HCT116 (cell line): ENCODE results near the gene SSTR5. TPM values are rescaled to one million over a fixed set of nuclear protein-coding genes. Genes with fewer than 3 reads are reported as not detected.

ENCODE experiments used
- ATAC-seq: fragments of 200-7000 bp; cut with Tn5 transposase; 2 replicates; pipeline ENCODE4 v1.9.1; 2020; ENCODE audit warnings: mild to moderate bottlenecking, moderate library complexity
- BruUV-seq: library from RNA; stranded (reverse); fragments of 400-500 nt; replicated peaks from 2 replicates; lab custom pipeline; 2021; lab: Mats Ljungman, UMichigan
- CTCF ChIA-PET: fragments of 300-600 bp; sonication (Branson Sonifier 250); formaldehyde crosslinking; loops from one replicate; lab custom pipeline; 2021; ENCODE audit warnings: antibody characterized with exemption; lab: Charles Lee
- POLR2A ChIA-PET: fragments of 300-600, 350-600 bp; sonication (Branson Sonifier 250); formaldehyde crosslinking; loops from one replicate; lab custom pipeline; 2021; ENCODE audit warnings: antibody characterized with exemption; lab: Charles Lee
- RAD21 ChIA-PET, 2 experiments: fragments of 300-600 bp; sonication (Branson Sonifier 250); formaldehyde crosslinking; loops; one replicate each; lab custom pipeline; 2023; ENCODE audit warnings: low total read pairs in 2 of 2; ENCODE audit not compliant: uncharacterized antibody in 2 of 2, unreplicated experiment in 2 of 2, low non-redundant PET in 1 of 2; lab: Charles Lee
- DNase-seq: peaks from one replicate; pipeline ENCODE4 v3.0.0-alpha.2; 2010; ENCODE audit warnings: low read depth, low spot score
- H2AFZ ChIP-seq: fragments of 200-600 bp; shearing (Covaris generic), sonication (generic); 2 replicates; pipeline ENCODE4 v1.6.1; 2017; ENCODE audit warnings: low read depth, mixed run types, mixed read lengths, antibody characterized with exemption, low read length; ENCODE audit not compliant: poor library complexity, severe bottlenecking
- H3K27ac ChIP-seq: 2 replicates; pipeline ENCODE4 v1.5.1; 2012; ENCODE audit warnings: low read depth, low read length
- H3K27me3 ChIP-seq: fragments of 200-600 bp; sonication (generic); 2 replicates; pipeline ENCODE4 v1.6.1; 2016; ENCODE audit warnings: mixed run types, low read length, mixed read lengths; ENCODE audit not compliant: insufficient read depth
- H3K36me3 ChIP-seq, 2 experiments: fragments of 200-500 bp in 1 of 2; fragments of 200-600 bp in 1 of 2; sonication (Bioruptor generic) in 1 of 2; sonication (generic) in 1 of 2; 2 replicates each; pipeline versions ENCODE4 v1.5.1 to v1.6.1; 2014 to 2016; ENCODE audit warnings: low read length in 2 of 2, inconsistent platforms in 1 of 2, mixed read lengths in 1 of 2, mixed run types in 1 of 2; ENCODE audit not compliant: insufficient read depth in 2 of 2, control insufficient read depth in 1 of 2
- H3K4me1 ChIP-seq, 2 experiments: fragments of 200-600 bp in 1 of 2; sonication (generic) in 1 of 2; 2 replicates each; pipeline versions ENCODE4 v1.5.1 to v1.6.1; 2012 to 2017; ENCODE audit warnings: low read length in 2 of 2, inconsistent platforms in 1 of 2, mild to moderate bottlenecking in 1 of 2, mixed read lengths in 1 of 2, mixed run types in 1 of 2, moderate library complexity in 1 of 2; ENCODE audit not compliant: insufficient read depth in 2 of 2, control insufficient read depth in 1 of 2
- H3K4me2 ChIP-seq: fragments of 200-600 bp; sonication (generic); 2 replicates; pipeline ENCODE4 v1.6.1; 2017; ENCODE audit warnings: mixed run types, low read length, mixed read lengths
- H3K4me3 ChIP-seq, 2 experiments: fragments of 200-600 bp in 1 of 2; sonication (generic) in 1 of 2; replicated peaks in 1 of 2; 2 replicates each; pipeline ENCODE4 v1.5.1; 2011 to 2016; ENCODE audit warnings: low read length in 2 of 2, control low read depth in 1 of 2, low read depth in 1 of 2, mild to moderate bottlenecking in 1 of 2, mixed read lengths in 1 of 2, mixed run types in 1 of 2
- H3K79me2 ChIP-seq: fragments of 200-600 bp; sonication (generic); 2 replicates; pipeline ENCODE4 v1.6.1; 2017; ENCODE audit warnings: mild to moderate bottlenecking, mixed run types, low read length, moderate library complexity, mixed read lengths; ENCODE audit not compliant: insufficient read depth
- H3K9ac ChIP-seq: fragments of 200-600 bp; sonication (generic); 2 replicates; pipeline ENCODE4 v1.6.1; 2016; ENCODE audit warnings: low read length, mixed read lengths
- H3K9me2 ChIP-seq: fragments of 200-600 bp; sonication (generic), shearing (Covaris generic); 2 replicates; pipeline ENCODE4 v1.6.1; 2017; ENCODE audit warnings: mixed run types, mild to moderate bottlenecking, moderate library complexity; ENCODE audit not compliant: insufficient read depth
- H3K9me3 ChIP-seq, 2 experiments: fragments of 200-500 bp in 1 of 2; fragments of 200-600 bp in 1 of 2; sonication (Bioruptor generic) in 1 of 2; sonication (generic) in 1 of 2; 2 replicates each; pipeline ENCODE4 v1.6.1; 2014 to 2017; ENCODE audit warnings: low read length in 2 of 2, mixed read lengths in 2 of 2, inconsistent platforms in 1 of 2, low read depth in 1 of 2, mild to moderate bottlenecking in 1 of 2, mixed run types in 1 of 2, moderate library complexity in 1 of 2; ENCODE audit not compliant: control insufficient read depth in 1 of 2, insufficient read depth in 1 of 2
- H4K20me1 ChIP-seq: fragments of 200-600 bp; sonication (generic), shearing (Covaris generic); 2 replicates; pipeline ENCODE4 v1.6.1; 2017; ENCODE audit warnings: mixed run types, mild to moderate bottlenecking, moderate library complexity; ENCODE audit not compliant: insufficient read depth
- CBX3 ChIP-seq: IDR thresholded peaks from 2 replicates; pipeline ENCODE4 v1.6.1; 2012; ENCODE audit warnings: low read depth
- CTCF ChIP-seq, 3 experiments: fragments of 200-600 bp in 1 of 3; sonication (generic) in 1 of 3; IDR thresholded peaks in 2 of 3; conservative IDR thresholded peaks in 1 of 3; 2 replicates each; pipeline ENCODE4 v1.5.1; 2012 to 2017; ENCODE audit warnings: low read depth in 2 of 3, low read length in 2 of 3, antibody characterized with exemption in 1 of 3, borderline replicate concordance in 1 of 3, control low read depth in 1 of 3, mild to moderate bottlenecking in 1 of 3, mixed read lengths in 1 of 3, mixed run types in 1 of 3, moderate library complexity in 1 of 3; ENCODE audit not compliant: insufficient read depth in 1 of 3
- EZH2 ChIP-seq: fragments of 200-600 bp; sonication (generic); IDR thresholded peaks from 2 replicates; pipeline ENCODE4 v1.6.1; 2017; ENCODE audit warnings: antibody characterized with exemption, mixed run types
- EZH2phosphoT487 ChIP-seq: fragments of 200-600 bp; IDR thresholded peaks from 2 replicates; pipeline ENCODE4 v1.6.1; 2018; ENCODE audit warnings: antibody characterized with exemption, borderline replicate concordance
- MAX ChIP-seq: IDR thresholded peaks from 2 replicates; pipeline ENCODE4 v1.6.1; 2012
- POLR2AphosphoS5 ChIP-seq: IDR thresholded peaks from 2 replicates; pipeline ENCODE4 v1.6.1; 2011; ENCODE audit warnings: mild to moderate bottlenecking, low read depth, low read length, moderate library complexity
- SIN3A ChIP-seq: IDR thresholded peaks from 2 replicates; pipeline ENCODE4 v1.6.1; 2012; ENCODE audit warnings: low read depth
- SP1 ChIP-seq: IDR thresholded peaks from 2 replicates; pipeline ENCODE4 v1.6.1; 2012; ENCODE audit warnings: low read depth
- SRF ChIP-seq: IDR thresholded peaks from 2 replicates; pipeline ENCODE4 v1.6.1; 2012; ENCODE audit warnings: low read depth
- TCF7L2 ChIP-seq: IDR thresholded peaks from 2 replicates; pipeline ENCODE4 v1.7.0; 2011; ENCODE audit warnings: borderline replicate concordance, inconsistent platforms; ENCODE audit not compliant: insufficient read depth, insufficient read length; ENCODE audit errors: extremely low read depth
- YY1 ChIP-seq: IDR thresholded peaks from 2 replicates; pipeline ENCODE4 v1.6.1; 2011; ENCODE audit warnings: low read length, low read depth, moderate library complexity, mild to moderate bottlenecking; ENCODE audit not compliant: insufficient replicate concordance; ENCODE audit errors: extremely low read depth
- ZBTB33 ChIP-seq: IDR thresholded peaks from 2 replicates; pipeline ENCODE4 v1.6.1; 2011; ENCODE audit warnings: mild to moderate bottlenecking, low read length, moderate library complexity; ENCODE audit not compliant: insufficient replicate concordance; ENCODE audit errors: extremely low read depth
- intact Hi-C: fragments of 100-400 bp; cut with micrococcal nuclease; formaldehyde crosslinking; loops from 2 replicates; pipeline ENCODE4 v1.10.0; 2022
- total RNA-seq: library from RNA; stranded (reverse); gene quantifications from one replicate; pipeline ENCODE4 v1.2.1, GENCODE V29; 2021; ENCODE audit not compliant: unreplicated experiment

SSTR5 gene
- total RNA-seq, 1 experiment from 2014 or later: 7.2 TPM

GRCh38 chr16:1049976-1050247 lies 22.6 kb upstream of the SSTR5 start (continued):
- no peak for TF ChIP-seq POLR2AphosphoS5
- no peak for TF ChIP-seq ZBTB33

- Histone ChIP-seq H3K79me2 (no peaks in the 10 kb centered on the region), H3K36me3 (no peaks in the 10 kb centered on the region), H3K4me3 (no peak overlapping the region), H2AFZ (no peak overlapping the region), H3K9me2 (no peaks in the 10 kb centered on the region), H4K20me1 (no peaks in the 10 kb centered on the region), H3K4me2 (no peak overlapping the region), H3K27me3 (no peaks in the 10 kb centered on the region), H3K9ac (no peak overlapping the region), H3K9me3 (no peaks in the 10 kb centered on the region)
- ChIA-PET RAD21 (no interaction called here), CTCF (no interaction called here), POLR2A (no interaction called here)
- DNase-seq (no peak), ATAC-seq (no peak)
- intact Hi-C loops: loop anchor here (10.0 kb wide), 1 partner anchor 156 kb away; no protein-coding TSS in a partner anchor
- TF ChIP-seq POLR2AphosphoS5: no peak
- TF ChIP-seq ZBTB33: no peak
- no peak for TF ChIP-seq YY1
- TF ChIP-seq SIN3A: no peak
- TF ChIP-seq CBX3: no peak
- TF ChIP-seq EZH2phosphoT487: no peak
- no peak for TF ChIP-seq EZH2
- TF ChIP-seq SP1: no peak
- TF ChIP-seq TCF7L2: no peak
- no peak for TF ChIP-seq CTCF (IDR thresholded peaks at IDR 0.05 in 2 of 3, conservative IDR thresholded peaks at IDR 0.05 in 1 of 3; ENCODE audit: borderline replicate concordance in 1 of 3, insufficient read depth in 1 of 3, low read depth in 2 of 3, low read length in 2 of 3)
- TF ChIP-seq MAX: no peak
- no peak for TF ChIP-seq SRF
- TF ChIP-seq, all 23 proteins: peak for 0
- Histone ChIP-seq H3K27ac (no peak overlapping the region), H3K4me1 (peaks cover 17 to 27% of the 10 kb centered on the region in 2 experiments)
- BruUV-seq: no TSS peak
Measured at GRCh38 chr16:1050516-1050915, 22.0 kb upstream of the SSTR5 start.
